OCI-M1 (cell line): ENCODE results near the gene FAM181A.

ENCODE experiments used
- DNase-seq: peaks from one replicate; lab custom pipeline; 2025; lab: John Stamatoyannopoulos, UW

The FAM181A gene

DNA sequence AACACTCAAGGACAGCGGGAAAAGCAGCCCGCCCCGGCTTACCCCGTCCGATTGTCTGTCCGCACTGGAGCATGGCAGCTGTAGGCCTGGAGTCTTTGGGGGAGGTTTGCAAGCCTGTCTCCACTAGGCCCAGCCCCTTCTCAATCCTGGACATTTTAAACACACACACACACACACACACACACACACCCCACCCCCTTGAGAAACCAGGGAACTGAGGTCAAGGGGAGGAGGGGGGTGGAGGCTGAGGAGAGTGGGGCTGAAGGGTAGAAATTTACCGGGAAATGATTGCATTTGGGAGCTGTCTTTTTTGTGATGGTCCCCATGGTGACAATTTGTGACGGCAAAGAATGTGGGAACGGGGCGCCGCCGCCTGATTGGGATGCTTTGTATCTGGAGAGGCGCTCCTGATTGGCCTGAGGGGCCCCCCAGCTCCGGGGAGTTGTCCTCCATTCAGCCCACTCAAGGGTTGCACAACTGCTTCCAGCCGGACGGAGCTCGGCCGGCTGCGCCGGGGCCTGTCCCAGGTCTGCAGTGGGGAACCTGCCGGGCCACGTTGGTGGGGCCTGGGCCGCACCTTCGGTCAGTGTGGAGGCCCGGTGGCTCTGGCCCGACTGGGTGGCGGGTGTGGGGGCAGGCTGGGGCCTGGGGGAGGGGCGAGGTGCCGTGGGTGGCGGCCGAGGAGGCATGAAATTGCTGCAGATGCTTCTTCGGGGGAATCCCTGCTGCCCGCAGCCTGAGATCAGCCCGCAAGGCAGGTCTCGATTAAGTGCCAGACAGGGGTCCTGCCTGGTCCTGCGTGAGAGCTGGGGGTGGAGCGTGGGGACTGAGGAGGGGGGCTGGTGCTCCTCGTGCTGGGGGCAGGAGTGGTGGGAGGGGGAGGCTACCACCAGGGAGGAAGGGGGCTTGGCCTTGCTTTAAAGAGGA lies at the start of gene FAM181A:
Gene FAM181A (plus strand): TSS at position 472 of the 927 bp plus-strand sequence. CDS start 942 bp downstream, outside the sequence.
- DNase-seq, result no peak

DNA sequence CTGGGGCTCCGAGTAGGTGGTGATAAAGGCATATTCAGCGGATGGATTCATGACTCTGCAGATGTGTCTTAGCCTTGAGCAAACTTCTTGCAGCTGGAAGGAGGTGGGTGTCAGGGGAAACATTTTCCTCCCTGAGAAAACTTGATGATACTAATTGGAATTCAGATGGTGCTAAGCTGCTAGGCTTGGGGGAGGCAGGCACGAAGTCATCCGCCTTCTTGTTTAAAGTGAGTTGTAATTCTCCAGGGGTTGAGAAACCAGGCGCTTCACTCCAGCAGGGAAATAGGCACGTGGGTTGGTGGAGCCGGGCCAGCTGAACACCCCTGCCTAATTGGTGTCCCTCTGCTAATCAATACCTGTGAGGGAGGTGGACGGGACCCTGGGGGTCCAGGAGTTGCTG lies 48.9 kb upstream of the FAM181A start:
- no peak for DNase-seq

DNA sequence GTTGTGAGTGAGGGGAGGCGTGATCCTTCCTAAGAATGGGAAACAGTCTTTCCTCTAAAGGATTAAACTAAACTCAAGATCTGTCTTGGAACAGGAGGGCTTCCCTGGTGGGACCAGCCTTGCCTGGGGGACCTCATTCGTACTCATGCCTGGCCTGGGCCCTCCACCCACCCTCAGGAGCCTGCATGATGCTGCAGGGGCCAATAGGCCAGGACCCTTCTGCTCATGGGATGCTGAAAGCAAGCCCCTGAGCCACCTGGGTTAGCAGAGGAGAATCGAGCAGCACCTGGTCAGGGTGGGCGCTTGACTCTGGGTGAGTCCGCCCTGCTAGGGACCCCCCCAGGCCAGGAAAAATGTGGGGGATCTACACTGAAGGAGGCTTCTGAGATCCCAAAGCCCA lies 48.3 kb upstream of the FAM181A start:
- no peak for DNase-seq

DNA sequence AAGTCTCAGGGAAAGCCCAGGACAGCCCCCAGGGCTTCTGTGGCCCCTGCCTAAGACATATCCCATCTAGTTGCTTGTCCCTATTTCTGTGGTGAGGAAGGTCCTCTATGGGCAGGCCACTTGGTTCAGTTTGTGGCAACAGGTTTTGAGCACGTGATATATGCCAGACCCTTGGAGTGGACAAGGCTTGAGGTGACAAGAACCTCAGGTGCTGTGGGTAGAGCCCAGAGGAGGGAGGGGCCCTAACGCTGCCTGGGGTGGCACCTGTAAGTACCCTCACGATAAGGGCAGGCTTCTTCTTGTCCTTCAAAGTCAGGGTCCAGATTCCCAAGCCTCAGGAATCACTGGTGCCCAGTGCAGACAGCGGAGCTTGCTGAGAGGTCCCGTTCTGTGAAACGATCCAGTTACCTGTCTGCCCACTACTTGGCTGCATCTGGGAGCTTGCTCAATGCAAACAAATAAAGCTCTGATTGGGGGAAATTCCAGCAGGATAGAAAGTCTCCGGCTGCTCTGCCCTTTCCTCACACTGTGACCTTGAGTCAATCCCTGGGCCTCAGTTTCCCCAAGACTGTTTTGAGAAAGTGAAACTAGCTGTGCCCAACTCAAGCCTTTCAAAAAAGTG lies 47.7 kb upstream of the FAM181A start:
- no peak for DNase-seq

DNA sequence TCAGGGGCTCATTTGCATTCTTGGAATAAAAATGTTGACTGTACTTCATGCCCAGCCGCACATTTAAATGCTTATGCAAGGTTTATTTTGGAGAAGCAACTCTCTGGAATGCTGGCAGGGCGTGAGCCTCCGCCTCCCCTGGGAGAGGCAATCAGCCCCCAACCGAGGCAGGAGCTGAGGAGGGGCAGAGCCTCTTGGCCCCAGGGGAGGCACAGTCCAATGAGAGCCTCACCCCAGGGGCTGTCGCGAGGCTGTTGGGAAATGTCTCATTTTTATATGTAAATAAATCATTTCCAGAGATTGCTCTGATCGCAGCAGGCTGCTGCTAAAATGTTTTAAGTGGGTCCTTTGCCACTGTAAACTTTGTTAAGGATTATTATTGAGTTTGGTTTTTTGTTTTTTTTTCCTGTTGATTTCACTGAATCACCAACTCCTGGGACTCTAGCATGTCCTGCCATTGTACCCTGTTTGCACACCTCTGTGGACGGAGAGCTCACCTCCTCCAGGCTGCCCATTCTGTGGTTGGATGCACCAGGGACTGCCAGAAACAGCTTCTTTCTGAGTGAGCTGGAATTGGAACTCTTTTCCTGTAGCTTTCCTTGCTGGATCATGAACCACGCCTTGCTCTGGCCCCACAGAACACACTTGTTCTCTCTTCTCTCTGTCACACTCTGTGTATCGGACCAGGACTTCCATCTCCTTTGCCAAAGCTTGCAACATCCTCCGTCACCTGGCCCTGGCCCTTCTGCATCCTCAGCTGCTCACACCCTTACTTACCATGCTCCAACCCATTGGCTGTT lies 46.9 kb upstream of the FAM181A start:
- DNase-seq, result no peak

DNA sequence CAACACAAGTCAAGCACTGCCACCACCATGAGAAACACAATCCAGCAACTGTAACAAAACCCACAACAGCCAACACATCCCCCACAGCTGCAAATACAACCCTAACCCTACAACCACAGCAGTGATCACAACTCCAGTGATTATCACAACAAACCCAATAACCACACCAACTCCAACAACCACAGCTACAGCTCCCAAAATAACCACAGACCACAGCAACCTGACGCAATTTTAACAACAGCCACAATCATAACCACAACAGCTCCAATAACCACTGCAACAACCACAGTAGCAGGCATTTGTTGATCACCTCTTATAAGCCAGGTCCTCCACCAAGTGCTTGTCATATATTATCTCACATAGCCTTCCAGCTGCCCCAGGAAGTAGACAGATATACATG lies 42.2 kb upstream of the FAM181A start:
- DNase-seq, result no peak

DNA sequence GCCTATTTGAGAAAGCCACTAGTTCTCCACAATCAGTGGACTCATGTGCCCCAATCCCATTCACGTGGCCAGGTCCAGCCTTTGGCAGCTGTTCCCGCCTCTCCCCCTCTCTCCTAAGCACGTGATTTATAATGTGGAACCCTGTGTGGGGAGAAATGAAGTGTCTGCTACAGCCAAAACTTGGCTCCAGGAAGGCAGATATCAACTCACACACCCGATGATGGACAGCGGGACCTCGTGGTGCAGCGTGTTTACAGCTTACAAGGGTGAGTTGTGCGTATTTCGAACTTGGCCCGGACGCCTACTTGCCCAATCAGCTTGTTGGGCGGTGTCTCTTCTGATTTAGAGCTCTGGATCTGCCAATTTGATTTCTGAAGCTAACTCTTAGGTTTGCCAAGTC lies 38.1 kb upstream of the FAM181A start:
- no peak for DNase-seq

DNA sequence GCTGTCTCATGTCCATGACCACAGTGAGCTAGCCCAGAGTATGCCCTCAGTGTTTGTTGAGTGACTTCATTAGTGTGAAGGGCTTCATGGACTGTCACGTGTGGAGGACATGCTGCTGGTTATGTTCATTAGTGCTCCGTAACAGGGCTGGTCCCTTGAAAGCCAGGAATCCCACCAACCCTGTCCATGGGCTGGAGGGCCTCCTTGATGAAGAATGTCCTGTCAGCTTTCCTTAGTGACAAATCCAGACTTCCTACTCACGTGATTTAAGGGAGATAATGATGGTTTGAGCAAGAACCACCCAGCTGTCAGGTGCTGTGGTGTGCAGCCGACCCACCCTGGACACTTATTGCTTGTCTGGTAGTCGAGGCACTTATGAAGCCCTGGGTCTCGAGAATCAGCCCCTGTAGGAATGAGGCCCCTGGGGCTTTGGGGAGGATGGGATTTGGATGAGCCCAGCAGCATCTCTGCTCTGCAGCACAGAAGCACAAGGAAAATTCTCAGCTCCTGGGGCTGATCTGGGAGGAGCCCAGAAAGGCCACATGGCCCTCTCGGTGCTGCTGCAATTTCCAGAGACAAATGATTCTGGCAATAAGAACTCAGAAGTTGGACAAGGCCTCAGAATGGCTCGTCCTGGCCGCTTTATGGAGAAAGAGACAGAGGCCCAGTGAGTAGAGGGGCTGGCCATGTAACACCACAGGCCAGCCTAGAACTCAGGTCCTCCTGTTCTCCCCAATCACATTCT lies 37.2 kb upstream of the FAM181A start:
- no peak for DNase-seq

DNA sequence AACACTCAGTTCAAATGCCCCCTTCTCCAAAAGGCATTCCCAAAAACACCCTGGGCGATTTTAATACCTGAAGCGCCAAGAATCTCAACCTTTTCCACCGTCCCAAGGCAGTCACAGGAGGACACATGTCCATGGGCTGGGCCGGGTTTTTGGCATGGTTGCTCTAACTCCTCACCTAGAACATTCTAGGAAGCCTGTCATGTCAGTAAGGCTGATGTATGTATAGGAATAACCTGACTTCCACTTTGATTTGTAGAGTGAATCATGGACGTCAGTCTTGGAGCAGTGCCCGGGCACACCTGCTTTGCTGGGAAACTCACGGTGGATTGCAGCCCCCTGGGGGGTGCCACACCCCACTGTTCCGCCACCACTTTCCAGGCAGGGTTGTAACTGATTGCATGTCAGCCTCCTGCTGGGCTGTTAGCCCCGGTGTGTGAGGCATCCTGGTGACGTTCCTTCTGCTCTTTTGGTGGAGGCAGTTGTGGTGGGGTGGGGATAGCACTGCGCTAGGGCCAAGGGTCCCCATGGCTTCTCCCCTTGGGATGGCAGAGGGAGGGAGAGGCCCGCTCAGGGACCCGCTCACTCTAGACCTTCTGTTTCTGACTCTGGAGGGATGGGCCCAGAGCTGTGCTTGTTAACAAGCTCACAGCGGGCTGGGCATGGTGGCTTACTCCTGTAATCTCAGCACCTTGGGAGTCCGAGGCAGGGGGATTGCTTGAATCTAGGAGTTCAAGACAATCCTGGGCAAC lies 35.2 kb upstream of the FAM181A start:
- DNase-seq, result no peak

DNA sequence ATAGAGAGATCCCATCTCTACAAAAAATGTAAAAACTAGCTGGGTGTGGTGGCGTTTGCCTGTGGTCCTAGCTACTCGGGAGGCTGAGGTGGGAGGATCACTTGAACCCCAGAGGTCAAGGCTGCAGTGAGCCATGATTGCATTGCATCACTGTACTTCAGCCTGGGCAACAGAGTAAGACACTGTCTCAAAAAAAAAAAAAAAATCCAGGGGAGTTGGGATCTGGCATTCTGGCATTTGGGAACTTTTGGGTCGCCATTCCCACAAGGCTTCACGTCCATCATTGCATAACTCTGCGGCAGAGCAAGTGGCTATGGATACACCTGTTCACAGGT lies 34.7 kb upstream of the FAM181A start:
- DNase-seq, result no peak

DNA sequence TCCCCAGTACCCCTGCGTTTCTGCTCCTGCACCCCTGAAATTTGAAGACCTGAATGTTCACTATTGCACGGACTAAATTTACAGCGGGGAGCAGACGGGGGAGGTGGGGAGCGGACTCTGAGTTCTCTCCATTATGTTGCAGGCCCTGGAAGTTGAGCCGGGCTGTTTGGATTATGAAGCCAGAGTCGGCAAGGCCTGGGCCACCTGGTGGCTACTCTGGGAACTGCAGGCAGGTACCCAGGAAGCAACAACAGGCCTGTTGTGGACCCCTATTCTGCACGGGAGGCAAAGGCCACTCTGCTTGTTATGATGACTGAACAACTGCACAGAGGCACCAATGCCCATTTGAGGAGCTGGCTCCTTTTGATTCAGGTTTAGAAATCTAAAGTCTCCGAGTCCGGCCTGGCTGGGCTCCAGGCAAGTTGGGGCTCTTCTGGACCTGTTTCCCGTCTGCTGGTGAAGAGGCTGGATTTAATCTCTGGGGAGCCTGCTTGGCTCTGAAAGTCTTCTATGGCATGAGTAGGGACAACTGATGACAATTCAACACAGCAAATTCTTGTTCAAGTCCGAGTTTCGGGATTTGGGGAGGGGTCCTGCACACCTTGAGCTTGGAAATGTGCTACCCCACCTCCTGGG lies 34.1 kb upstream of the FAM181A start:
- peak; percentile 51 for DNase-seq

DNA sequence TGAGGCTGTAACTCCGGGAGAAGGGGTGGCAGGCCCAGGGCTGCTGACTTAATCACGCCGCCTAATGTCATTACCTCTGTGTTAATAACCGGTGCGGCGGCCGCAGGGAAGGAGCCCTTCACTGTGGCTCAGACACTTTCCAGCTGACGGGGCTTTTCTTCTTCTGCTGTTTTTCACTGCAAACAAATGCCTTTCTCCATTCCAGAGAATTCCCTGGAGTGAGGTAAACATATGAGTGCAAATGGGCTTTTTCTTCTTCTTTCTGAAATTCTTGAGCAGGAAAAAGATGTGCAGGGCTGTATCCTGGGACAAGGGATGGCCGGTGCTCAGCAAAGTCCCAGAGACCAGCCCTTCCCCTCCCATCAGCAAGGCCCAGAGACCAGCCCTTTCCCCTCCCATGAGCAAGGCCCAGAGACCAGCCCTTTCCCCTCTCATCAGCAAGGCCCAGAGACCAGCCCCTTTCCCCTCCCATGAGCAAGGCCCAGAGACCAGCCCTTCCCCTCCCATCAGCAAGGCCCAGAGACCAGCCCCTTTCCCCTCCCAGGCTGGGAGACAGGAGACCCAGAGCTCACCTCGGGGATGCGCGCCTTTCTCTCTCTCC lies 33.4 kb upstream of the FAM181A start:
- DNase-seq, result no peak

DNA sequence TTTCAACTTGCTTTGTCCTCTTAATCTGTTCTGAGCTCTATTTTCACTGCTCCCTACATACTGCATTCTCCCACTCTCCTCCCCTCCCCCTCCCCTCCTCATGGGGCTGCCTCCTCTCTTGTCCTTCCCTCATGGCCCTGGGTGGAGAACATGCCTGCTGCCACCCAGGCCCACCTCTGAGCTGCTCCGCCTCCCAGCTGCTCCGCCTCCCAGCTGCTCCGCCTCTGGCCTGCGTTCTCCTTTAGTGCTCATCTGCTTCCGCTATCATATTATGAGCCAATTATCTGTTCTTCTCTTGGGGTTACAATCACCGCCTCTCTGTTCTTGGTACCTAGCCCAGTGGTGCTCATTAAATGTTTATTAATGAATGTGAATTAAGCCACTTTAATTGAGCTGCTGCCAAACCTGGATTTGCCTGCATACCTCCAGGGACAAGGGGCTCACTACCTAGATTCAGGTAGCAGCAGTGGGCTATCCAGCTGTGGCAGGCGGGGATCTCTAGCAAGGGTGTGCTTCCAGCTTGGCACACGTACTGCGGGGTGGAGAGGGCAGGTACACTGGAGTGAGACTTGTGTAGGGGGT lies 32.0 kb upstream of the FAM181A start:
- DNase-seq, result no peak

DNA sequence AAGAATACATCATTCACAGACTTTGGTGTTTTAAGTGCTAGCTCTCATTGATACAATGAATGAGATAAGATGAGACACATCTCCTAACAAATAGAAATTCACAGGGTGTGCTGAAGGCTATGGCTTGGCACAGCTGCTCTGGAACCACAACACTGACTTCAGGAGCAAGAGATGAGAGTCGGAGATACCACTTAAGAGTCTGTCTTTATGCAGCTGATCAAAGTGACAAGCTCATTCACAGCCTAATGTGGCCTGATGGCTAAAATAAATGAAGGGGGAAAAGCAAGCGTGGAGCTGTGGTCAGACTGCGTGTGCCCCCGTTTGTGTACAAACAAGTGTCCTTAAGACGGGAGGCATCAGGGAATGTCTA lies 29.7 kb upstream of the FAM181A start:
- DNase-seq, result no peak

DNA sequence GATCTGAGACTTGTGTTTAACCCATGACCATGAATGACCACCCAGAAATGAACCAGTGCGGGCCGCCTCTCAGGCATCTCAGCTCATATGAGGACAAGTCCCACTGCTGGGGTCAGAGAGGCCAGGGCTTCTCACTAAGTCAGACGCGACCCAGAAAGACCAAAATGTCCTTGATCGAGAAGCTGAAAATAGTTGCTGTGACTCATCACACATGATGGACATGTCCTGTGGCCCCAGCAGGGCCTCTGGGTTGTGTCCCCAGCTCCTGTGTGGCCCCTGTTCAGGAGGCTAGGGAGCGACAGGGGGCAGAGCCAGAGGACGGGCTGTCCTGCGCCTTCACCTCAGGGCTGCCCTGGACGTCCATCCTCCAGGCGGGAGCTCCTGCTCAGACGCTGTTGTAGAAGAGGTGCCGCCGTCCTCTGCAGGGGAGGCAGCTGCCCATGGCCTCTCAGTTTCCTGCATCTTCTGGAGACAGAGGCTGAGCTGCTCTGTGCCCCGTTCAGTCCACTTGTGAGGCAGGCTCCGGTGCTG lies 29.0 kb upstream of the FAM181A start:
- no peak for DNase-seq

DNA sequence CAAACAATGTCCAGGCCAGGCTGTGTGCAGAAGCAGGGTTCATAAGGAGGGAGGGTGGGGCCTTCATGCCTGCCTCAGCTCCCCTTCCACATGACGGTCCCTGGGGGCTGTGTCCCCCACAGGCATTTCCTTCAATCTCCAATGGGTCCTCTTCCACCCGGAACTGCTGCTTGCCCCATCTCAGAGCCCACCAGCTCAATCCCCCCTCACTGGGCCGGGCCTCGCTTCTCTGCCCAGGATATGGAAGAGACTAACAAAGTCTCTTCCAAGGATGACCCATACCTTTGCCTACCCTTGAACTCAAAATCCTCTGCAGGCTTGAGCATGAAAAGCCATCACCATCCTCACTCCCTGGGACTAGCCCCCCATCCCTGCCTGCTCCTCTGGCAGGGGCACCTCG lies 28.4 kb upstream of the FAM181A start:
- DNase-seq, result no peak

DNA sequence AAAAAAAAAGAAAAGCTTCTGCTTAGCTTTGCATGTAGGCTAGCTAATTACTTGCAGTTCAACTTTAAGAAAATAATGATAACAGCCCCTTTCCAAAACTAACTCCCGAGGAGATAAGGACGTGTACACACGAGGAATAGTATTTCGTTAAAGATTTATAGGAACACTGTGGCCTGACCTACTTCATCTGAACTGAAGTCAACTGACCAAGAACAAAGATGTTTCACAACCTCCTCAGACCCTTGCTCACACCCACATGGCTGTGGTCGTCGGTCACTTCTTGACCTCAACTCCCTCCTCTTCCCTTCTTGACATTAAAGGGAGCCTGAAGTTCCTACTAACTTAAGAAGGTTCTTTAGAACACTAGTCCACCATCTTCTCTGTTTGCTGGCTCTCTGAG lies 25.3 kb upstream of the FAM181A start:
- peak; percentile 4 for DNase-seq

DNA sequence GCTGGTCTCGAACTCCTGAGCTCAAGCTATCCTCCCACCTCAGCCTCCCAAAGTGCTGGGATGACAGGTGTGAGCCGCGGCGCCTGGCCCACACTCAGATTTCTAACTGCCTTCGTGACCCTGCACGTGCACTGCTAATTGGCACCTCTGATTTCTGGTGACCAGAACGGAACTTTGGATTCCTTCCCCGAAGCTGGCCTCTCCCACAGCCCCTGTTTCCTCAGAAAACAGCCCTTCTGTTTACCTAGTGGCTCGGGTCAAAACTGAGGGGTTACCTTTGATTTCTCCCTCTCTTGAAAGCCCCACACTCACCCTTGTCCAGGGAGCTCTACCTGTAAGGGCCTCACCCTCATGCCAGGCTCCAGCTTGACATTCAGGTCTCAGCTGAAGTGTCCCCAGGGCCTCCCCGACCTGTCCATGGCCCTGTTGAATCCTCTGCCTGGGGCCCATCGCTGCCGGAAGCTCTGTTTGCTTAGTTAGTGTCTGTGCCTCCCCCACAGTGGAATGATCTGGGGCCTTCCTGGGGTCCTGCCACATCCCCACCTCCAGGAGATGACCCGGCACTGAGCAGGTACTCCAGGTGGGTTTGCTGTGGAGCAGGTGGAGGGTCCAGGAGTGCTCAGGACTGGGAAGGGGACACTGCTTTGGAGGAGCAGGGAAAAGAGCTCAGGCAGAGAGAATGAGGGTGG lies 24.4 kb upstream of the FAM181A start:
- no peak for DNase-seq
